Stimulated activated CD4-positive, alpha-beta T cell treated with anti-CD3 and anti-CD28 coated beads, Interleukin-12 subunit alpha, Interleukin-12 subunit beta, amount 100 ng/mL, for 48 hours (primary cell): ENCODE results near the gene THSD4.
"Not testable (repeated sequence)": the region's sequence is repeated elsewhere in the genome, so short reads cannot be mapped to it uniquely, and the experiment has no call there.

Experiments
- DNase-seq, 3 donors: peaks; one replicate each; pipeline ENCODE4 v3.0.0-alpha.2; 2020; ENCODE audit warnings: low read depth in 2 of 3, low spot score in 1 of 3

Gene THSD4

GRCh38 chr15:71187078-71187477, 71.8 kb downstream of the THSD4 start:
- no peak for DNase-seq

- DNase-seq = no peak
These were observed 72.3 kb downstream of the THSD4 start for GRCh38 chr15:71187526-71187925.

- no peak for DNase-seq
These were observed 74.4 kb downstream of the THSD4 start for GRCh38 chr15:71189718-71190117.

- DNase-seq = no peak
These were observed 76.0 kb downstream of the THSD4 start for GRCh38 chr15:71191296-71191695.

- no peak for DNase-seq
These were observed 77.5 kb downstream of the THSD4 start for GRCh38 chr15:71192816-71193215.

- no peak for DNase-seq
These were observed 79.0 kb downstream of the THSD4 start for GRCh38 chr15:71194286-71194685.

GRCh38 chr15:71195242-71195641, 80.0 kb downstream of the THSD4 start:
- no peak for DNase-seq

GRCh38 chr15:71197620-71198019, 82.3 kb downstream of the THSD4 start:
- no peak for DNase-seq

GRCh38 chr15:71198846-71199245, 83.6 kb downstream of the THSD4 start:
- no peak for DNase-seq

GRCh38 chr15:71199384-71200351, 84.4 kb downstream of the THSD4 start:
- DNase-seq = no peak

- DNase-seq = no peak
These were observed 86.2 kb downstream of the THSD4 start for GRCh38 chr15:71201477-71201876.

GRCh38 chr15:71202712-71203111, 87.4 kb downstream of the THSD4 start:
- DNase-seq = no peak

GRCh38 chr15:71203586-71204474, 88.6 kb downstream of the THSD4 start:
- DNase-seq = no peak

- no peak for DNase-seq
These were observed 91.9 kb downstream of the THSD4 start for GRCh38 chr15:71207141-71207540.

GRCh38 chr15:71212146-71212545, 96.9 kb downstream of the THSD4 start:
- no peak for DNase-seq

- not testable (repeated sequence) for DNase-seq
These were observed 98.7 kb downstream of the THSD4 start for GRCh38 chr15:71213943-71214342.

- no peak for DNase-seq
These were observed 100.0 kb downstream of the THSD4 start for GRCh38 chr15:71215126-71215894.

GRCh38 chr15:71218272-71218805, 103.1 kb downstream of the THSD4 start:
- no peak for DNase-seq

- DNase-seq = no peak
These were observed 103.8 kb downstream of the THSD4 start for GRCh38 chr15:71219101-71219500.

- DNase-seq = no peak
These were observed 104.4 kb downstream of the THSD4 start for GRCh38 chr15:71219645-71220044.

- no peak for DNase-seq
These were observed 105.6 kb downstream of the THSD4 start for GRCh38 chr15:71220828-71221227.
